PC-3 (cell line): ENCODE measurements around the gene KCNG2. TPM values are rescaled to one million over a fixed set of nuclear protein-coding genes. Genes with fewer than 3 reads are reported as not detected.

Source experiments
- ATAC-seq: fragments of 200-7000 bp; cut with Tn5 transposase; 2 replicates; pipeline ENCODE4 v1.9.1; 2020; ENCODE audit warnings: mild to moderate bottlenecking, moderate library complexity
- BruUV-seq: library from RNA; stranded (reverse); fragments of 400-500 nt; replicated peaks from 2 replicates; lab custom pipeline; 2021; lab: Mats Ljungman, UMichigan
- CTCF ChIA-PET: fragments of 300-600 bp; sonication (Branson Sonifier 250); formaldehyde crosslinking; loops from one replicate; lab custom pipeline; 2022; ENCODE audit warnings: antibody characterized with exemption; lab: Charles Lee
- POLR2A ChIA-PET: fragments of 300-600 bp; sonication (Branson Sonifier 250); formaldehyde crosslinking; loops from one replicate; lab custom pipeline; 2022; ENCODE audit warnings: antibody characterized with exemption; ENCODE audit not compliant: unreplicated experiment; lab: Charles Lee
- DNase-seq: peaks from one replicate; pipeline ENCODE4 v3.0.0-alpha.2; 2015
- H2AFZ ChIP-seq: fragments of 300-600 bp; sonication (generic); 2 replicates; pipeline ENCODE4 v1.6.0; 2016; ENCODE audit warnings: antibody characterized with exemption, low read length
- H3F3A ChIP-seq: fragments of 300-600 bp; sonication (generic); one replicate; pipeline ENCODE4 v1.6.0; 2017; ENCODE audit warnings: antibody characterized with exemption, low read length, control low read depth, mild to moderate bottlenecking; ENCODE audit not compliant: unreplicated experiment
- H3K27ac ChIP-seq: fragments of 300-600 bp; sonication (generic); 2 replicates; pipeline ENCODE4 v1.5.1; 2016; ENCODE audit warnings: mild to moderate bottlenecking, low read length
- H3K27me3 ChIP-seq: fragments of 300-600 bp; sonication (generic); 2 replicates; pipeline ENCODE4 v1.6.1; 2016; ENCODE audit warnings: low read length, mixed read lengths
- H3K36me3 ChIP-seq: fragments of 300-600 bp; sonication (generic); 2 replicates; pipeline ENCODE4 v1.6.1; 2016; ENCODE audit warnings: low read depth, mixed run types, low read length, mixed read lengths
- H3K4me1 ChIP-seq: fragments of 300-600 bp; sonication (generic); 2 replicates; pipeline ENCODE4 v1.5.1; 2016; ENCODE audit warnings: low read length; ENCODE audit not compliant: insufficient read depth
- H3K4me2 ChIP-seq: fragments of 300-600 bp; sonication (generic); 2 replicates; pipeline ENCODE4 v1.6.0; 2016; ENCODE audit warnings: low read length
- H3K4me3 ChIP-seq: fragments of 300-600 bp; sonication (generic); 2 replicates; pipeline ENCODE4 v1.5.1; 2016; ENCODE audit warnings: mild to moderate bottlenecking, low read length, mixed read lengths
- H3K79me2 ChIP-seq: fragments of 300-600 bp; sonication (generic); 2 replicates; pipeline ENCODE4 v1.6.1; 2017; ENCODE audit warnings: low read length, mixed read lengths
- H3K9ac ChIP-seq: fragments of 300-600 bp; sonication (generic); 2 replicates; pipeline ENCODE4 v1.6.0; 2016; ENCODE audit warnings: mild to moderate bottlenecking, low read length
- H3K9me2 ChIP-seq: fragments of 300-600 bp; sonication (generic); replicated peaks from 2 replicates; pipeline ENCODE4 v1.6.1; 2016; ENCODE audit warnings: mixed run types, low read length, mixed read lengths
- H3K9me3 ChIP-seq: fragments of 300-600 bp; sonication (generic); 2 replicates; pipeline ENCODE4 v1.6.1; 2016; ENCODE audit warnings: low read length, mixed read lengths
- H4K20me1 ChIP-seq: fragments of 300-600 bp; sonication (generic); 2 replicates; pipeline ENCODE4 v1.6.1; 2016; ENCODE audit warnings: low read length, mixed read lengths
- EZH2 ChIP-seq: fragments of 300-600 bp; sonication (generic); IDR thresholded peaks from one replicate; pipeline ENCODE4 v1.6.1; 2017; ENCODE audit warnings: antibody characterized with exemption, mild to moderate bottlenecking, low read length; ENCODE audit not compliant: unreplicated experiment
- EZH2phosphoT487 ChIP-seq: fragments of 300-600 bp; sonication (generic); IDR thresholded peaks from 2 replicates; pipeline ENCODE4 v1.6.1; 2018; ENCODE audit warnings: mild to moderate bottlenecking, antibody characterized with exemption, low read length, borderline replicate concordance
- intact Hi-C: fragments of 100-400 bp; cut with micrococcal nuclease; formaldehyde crosslinking; loops from 2 replicates; pipeline ENCODE4 v1.9.0; 2023
- total RNA-seq: library from RNA; depleted of rRNA; stranded (reverse); fragments of >200 nt; gene quantifications from 2 replicates; pipeline ENCODE4 v1.2.3, GENCODE V29; 2014
- TF ChIP-seq, protein P1 (sequence below): fragments of 300-600 bp; sonication (generic); conservative IDR thresholded peaks from 2 replicates; pipeline ENCODE4 v1.5.1; 2017; ENCODE audit warnings: antibody characterized with exemption, low read depth, mild to moderate bottlenecking, low read length

Gene KCNG2
- total RNA-seq, 1 experiment from 2014 or later, result not detected

DNA sequence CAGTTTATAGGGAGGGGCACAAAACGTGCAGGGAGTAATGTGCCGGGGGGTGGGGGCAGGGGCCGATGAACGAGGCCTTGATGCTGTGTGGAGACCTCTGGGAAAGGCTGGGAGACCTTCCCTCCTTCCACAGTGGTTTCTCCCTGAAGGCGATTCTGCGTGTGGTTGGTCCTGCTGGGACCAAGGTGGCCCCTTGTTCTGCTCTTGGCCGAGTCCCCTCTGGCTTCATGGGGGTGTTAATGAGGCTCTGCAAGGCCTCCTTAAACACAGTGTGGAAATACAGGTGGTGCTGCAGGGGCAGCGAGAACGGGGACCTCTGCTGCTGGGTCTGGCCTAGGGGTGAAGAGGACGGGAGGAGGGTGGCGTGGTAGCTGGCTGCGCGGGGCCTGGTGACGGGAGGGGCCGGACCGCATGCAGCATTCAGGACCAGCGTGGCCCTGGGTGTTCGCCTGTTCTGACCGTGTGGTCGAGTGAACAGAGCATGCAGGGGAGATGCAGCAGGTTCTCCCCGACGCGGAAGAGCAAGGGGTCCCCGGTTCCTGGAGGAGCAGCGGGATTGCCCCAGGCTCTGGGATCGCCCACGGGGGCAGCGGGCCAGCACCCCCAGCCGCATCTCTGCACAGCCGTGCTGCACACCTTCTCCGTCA, 42.1 kb upstream of the KCNG2 start:
- no peaks in the 10 kb centered on the region for H3K79me2 ChIP-seq
- BruUV-seq, result no TSS peak
- no peaks in the 10 kb centered on the region for H3K27me3 ChIP-seq
- no peaks in the 10 kb centered on the region for H3F3A ChIP-seq
- ATAC-seq (no peak), DNase-seq (no peak)
- no peak overlapping the region for H3K4me3 ChIP-seq
- H4K20me1 ChIP-seq, result 0 out of 2 replicates have a peak, but pooled peaks cover 4% of the 10 kb centered on the region
- H3K36me3 ChIP-seq, result peaks cover 17% of the 10 kb centered on the region; the same call in 1 of the 2 replicates
- TF ChIP-seq EZH2 (no peak), EZH2phosphoT487 (no peak)
- TF ChIP-seq, protein P1, sequence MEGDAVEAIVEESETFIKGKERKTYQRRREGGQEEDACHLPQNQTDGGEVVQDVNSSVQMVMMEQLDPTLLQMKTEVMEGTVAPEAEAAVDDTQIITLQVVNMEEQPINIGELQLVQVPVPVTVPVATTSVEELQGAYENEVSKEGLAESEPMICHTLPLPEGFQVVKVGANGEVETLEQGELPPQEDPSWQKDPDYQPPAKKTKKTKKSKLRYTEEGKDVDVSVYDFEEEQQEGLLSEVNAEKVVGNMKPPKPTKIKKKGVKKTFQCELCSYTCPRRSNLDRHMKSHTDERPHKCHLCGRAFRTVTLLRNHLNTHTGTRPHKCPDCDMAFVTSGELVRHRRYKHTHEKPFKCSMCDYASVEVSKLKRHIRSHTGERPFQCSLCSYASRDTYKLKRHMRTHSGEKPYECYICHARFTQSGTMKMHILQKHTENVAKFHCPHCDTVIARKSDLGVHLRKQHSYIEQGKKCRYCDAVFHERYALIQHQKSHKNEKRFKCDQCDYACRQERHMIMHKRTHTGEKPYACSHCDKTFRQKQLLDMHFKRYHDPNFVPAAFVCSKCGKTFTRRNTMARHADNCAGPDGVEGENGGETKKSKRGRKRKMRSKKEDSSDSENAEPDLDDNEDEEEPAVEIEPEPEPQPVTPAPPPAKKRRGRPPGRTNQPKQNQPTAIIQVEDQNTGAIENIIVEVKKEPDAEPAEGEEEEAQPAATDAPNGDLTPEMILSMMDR, result no peak
- H2AFZ ChIP-seq, result no peak overlapping the region
- intact Hi-C loops, result no loop called here
- no peaks in the 10 kb centered on the region for H3K9me2 ChIP-seq
- no peak overlapping the region for H3K4me2 ChIP-seq
- no peaks in the 10 kb centered on the region for H3K9me3 ChIP-seq
- H3K9ac ChIP-seq, result no peak overlapping the region
- ChIA-PET CTCF (no interaction called here), POLR2A (no interaction called here)
- H3K4me1 ChIP-seq, result no peaks in the 10 kb centered on the region
- no peak overlapping the region for H3K27ac ChIP-seq

DNA sequence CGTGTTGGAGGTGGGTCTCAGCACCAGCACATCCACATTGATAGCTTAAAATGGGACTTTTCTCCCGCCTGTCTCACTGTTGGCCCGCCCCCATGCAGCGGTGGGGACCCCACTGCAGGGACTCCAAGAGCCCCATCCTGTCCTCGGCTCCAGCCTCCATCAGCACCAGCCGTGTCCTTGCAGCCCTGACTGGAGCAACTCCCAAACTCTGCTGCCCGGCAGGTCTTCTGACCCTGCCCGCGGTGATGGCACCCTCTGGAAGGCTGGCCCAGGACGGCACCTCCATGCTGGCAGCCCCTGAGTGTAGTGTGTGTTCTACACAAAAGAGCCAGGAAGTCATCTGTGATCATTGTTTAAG, 41.6 kb upstream of the KCNG2 start:
- Histone ChIP-seq H3K4me2 (no peak overlapping the region), H3K27ac (no peak overlapping the region), H3K9me2 (no peaks in the 10 kb centered on the region), H3K9me3 (no peaks in the 10 kb centered on the region), H3K27me3 (no peaks in the 10 kb centered on the region), H2AFZ (no peak overlapping the region), H4K20me1 (0 out of 2 replicates have a peak, but pooled peaks cover 4% of the 10 kb centered on the region), H3K79me2 (no peaks in the 10 kb centered on the region), H3K9ac (no peak overlapping the region), H3K4me1 (no peaks in the 10 kb centered on the region), H3K36me3 (peaks cover 17% of the 10 kb centered on the region; the same call in 1 of the 2 replicates), H3F3A (no peaks in the 10 kb centered on the region), H3K4me3 (no peak overlapping the region)
- POLR2A ChIA-PET, result no interaction called here
- intact Hi-C loops, result no loop called here
- BruUV-seq, result no TSS peak
- CTCF ChIA-PET, result no interaction called here
- DNase-seq (no peak), ATAC-seq (no peak)
- TF ChIP-seq EZH2phosphoT487 (no peak), EZH2 (no peak)
- TF ChIP-seq, protein P1, result no peak

DNA sequence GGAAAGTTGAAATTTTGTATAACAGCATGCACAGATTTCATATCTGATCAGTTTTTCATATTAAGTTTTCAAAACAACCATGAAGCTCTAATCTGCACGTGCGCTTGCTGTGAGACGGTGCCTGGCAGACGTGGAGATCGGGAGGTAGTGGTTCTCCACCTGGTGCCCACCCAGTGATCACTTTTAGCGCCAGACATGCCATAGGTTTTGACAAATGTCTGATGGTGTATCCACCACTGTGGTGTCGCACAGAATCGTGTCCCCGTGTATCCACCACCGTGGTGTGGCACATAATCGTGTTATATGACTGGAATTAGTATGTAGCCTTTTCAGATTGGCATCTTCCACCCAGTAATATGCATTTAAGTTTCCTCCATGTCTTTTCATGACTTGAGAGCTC, 40.9 kb upstream of the KCNG2 start:
- Histone ChIP-seq H3K9me3 (no peaks in the 10 kb centered on the region), H4K20me1 (0 out of 2 replicates have a peak, but pooled peaks cover 4% of the 10 kb centered on the region), H3K9ac (no peak overlapping the region), H2AFZ (no peak overlapping the region), H3K79me2 (no peaks in the 10 kb centered on the region), H3K27ac (no peak overlapping the region), H3F3A (no peaks in the 10 kb centered on the region), H3K4me3 (no peak overlapping the region), H3K4me2 (no peak overlapping the region), H3K27me3 (no peaks in the 10 kb centered on the region), H3K4me1 (no peaks in the 10 kb centered on the region), H3K36me3 (peaks cover 17% of the 10 kb centered on the region; the same call in 1 of the 2 replicates), H3K9me2 (no peaks in the 10 kb centered on the region)
- no peak for ATAC-seq
- no peak for DNase-seq
- intact Hi-C loops, result no loop called here
- CTCF ChIA-PET, result no interaction called here
- TF ChIP-seq, protein P1, result no peak
- TF ChIP-seq EZH2phosphoT487 (no peak), EZH2 (no peak)
- no TSS peak for BruUV-seq
- POLR2A ChIA-PET, result no interaction called here
